ENCODE measurements around the gene UCK2. TPM values are rescaled to one million over a fixed set of nuclear protein-coding genes. Genes with fewer than 3 reads are reported as not detected.

The UCK2 gene
- total and polyA plus RNA-seq, 12 donors, result 6.7 to 36.4 (median 11.3) TPM

GRCh38 chr1:165937829-165938228 lies 110.4 kb downstream of the UCK2 start:
- WGBS, 2 donors, result 92 to 94% methylated on average over 2 of the region's 2 CpGs
- TF ChIP-seq, protein P1, sequence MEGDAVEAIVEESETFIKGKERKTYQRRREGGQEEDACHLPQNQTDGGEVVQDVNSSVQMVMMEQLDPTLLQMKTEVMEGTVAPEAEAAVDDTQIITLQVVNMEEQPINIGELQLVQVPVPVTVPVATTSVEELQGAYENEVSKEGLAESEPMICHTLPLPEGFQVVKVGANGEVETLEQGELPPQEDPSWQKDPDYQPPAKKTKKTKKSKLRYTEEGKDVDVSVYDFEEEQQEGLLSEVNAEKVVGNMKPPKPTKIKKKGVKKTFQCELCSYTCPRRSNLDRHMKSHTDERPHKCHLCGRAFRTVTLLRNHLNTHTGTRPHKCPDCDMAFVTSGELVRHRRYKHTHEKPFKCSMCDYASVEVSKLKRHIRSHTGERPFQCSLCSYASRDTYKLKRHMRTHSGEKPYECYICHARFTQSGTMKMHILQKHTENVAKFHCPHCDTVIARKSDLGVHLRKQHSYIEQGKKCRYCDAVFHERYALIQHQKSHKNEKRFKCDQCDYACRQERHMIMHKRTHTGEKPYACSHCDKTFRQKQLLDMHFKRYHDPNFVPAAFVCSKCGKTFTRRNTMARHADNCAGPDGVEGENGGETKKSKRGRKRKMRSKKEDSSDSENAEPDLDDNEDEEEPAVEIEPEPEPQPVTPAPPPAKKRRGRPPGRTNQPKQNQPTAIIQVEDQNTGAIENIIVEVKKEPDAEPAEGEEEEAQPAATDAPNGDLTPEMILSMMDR (IDR thresholded peaks at IDR 0.05), result no peak
- intact Hi-C loops (cut with DNase I), result loop anchor here in 1 of 10 donors (10.0 kb wide), 1 partner anchor 227 kb away; the partner anchor contains the start of gene FAM78B
- H3K27ac ChIP-seq, result no peak overlapping the region
- H3K4me3 ChIP-seq, result no peak overlapping the region
- ATAC-seq, result no peak
- no peak for DNase-seq
- no peaks in the 10 kb centered on the region for H3K9me3 ChIP-seq
- peaks cover 0 to 9% (median 3%) of the 10 kb centered on the region in 7 donors for H3K27me3 ChIP-seq
- no peaks in the 10 kb centered on the region for H3K36me3 ChIP-seq
- no peaks in the 10 kb centered on the region for H3K4me1 ChIP-seq

- ATAC-seq (no peak), DNase-seq (no peak)
- H3K9me3 ChIP-seq, result no peaks in the 10 kb centered on the region
- H3K36me3 ChIP-seq, result no peaks in the 10 kb centered on the region
- TF ChIP-seq, protein P1 (IDR thresholded peaks at IDR 0.05), result no peak
- intact Hi-C loops (cut with DNase I), result loop anchor here in 1 of 10 donors (10.0 kb wide), 1 partner anchor 226 kb away; the partner anchor contains the start of gene FAM78B
- H3K4me3 ChIP-seq, result no peak overlapping the region
- 86 to 87% methylated on average over 2 of the region's 2 CpGs for WGBS, 2 donors
- no peak overlapping the region for H3K27ac ChIP-seq
- no peaks in the 10 kb centered on the region for H3K4me1 ChIP-seq
- H3K27me3 ChIP-seq, result peaks cover 0 to 10% (median 0%) of the 10 kb centered on the region in 7 donors
These were observed 111.4 kb downstream of the UCK2 start for GRCh38 chr1:165938844-165939243.

DNA sequence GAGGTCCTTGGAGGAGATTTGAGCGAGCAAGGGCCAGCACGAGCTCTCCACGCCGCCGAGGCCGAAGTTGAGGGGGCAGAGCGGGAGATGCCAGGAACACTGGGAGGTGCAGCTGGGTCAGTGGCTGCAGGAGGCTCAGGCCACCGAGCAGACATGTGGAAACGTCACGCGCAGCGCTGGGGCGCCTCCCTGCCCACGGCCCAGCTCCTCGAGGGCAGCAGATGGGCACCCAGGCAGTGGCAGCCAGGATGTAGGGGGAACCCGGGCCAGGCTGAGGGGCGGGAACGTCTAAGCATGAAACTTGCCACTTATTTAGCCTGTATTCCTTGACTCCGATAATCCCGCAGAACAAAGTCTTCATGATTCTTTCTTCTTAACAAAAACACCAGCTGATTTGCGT lies 114.1 kb downstream of the UCK2 start:
- 90 to 94% methylated on average over 21 of the region's 21 CpGs for WGBS, 2 donors
- no peaks in the 10 kb centered on the region for H3K4me1 ChIP-seq
- peaks cover 0 to 10% (median 0%) of the 10 kb centered on the region in 7 donors for H3K27me3 ChIP-seq
- intact Hi-C loops (cut with DNase I), result no loop called here
- ATAC-seq (no peak), DNase-seq (no peak)
- H3K27ac ChIP-seq, result no peak overlapping the region
- no peaks in the 10 kb centered on the region for H3K9me3 ChIP-seq
- TF ChIP-seq, protein P1 (IDR thresholded peaks at IDR 0.05), result no peak
- no peak overlapping the region for H3K4me3 ChIP-seq
- H3K36me3 ChIP-seq, result no peaks in the 10 kb centered on the region

- Histone ChIP-seq H3K4me1 (no peaks in the 10 kb centered on the region), H3K4me3 (no peak overlapping the region), H3K27ac (no peak overlapping the region), H3K27me3 (peaks cover 0 to 10% (median 0%) of the 10 kb centered on the region in 7 donors), H3K36me3 (no peaks in the 10 kb centered on the region), H3K9me3 (no peaks in the 10 kb centered on the region)
- TF ChIP-seq, protein P1 (IDR thresholded peaks at IDR 0.05), result no peak
- intact Hi-C loops (cut with DNase I), result no loop called here
- DNase-seq, result no peak
- ATAC-seq, result no peak
- 65 to 66% methylated on average over 4 of the region's 4 CpGs for WGBS, 2 donors
These were observed 114.6 kb downstream of the UCK2 start for GRCh38 chr1:165942062-165942461.

All from heart right ventricle (tissue), 16 donors.